SK-N-SH treated with all-trans-retinoic acid at 6 μM for 48 hours (cell line): Measurements from ENCODE around the gene ABCG4.

Experiments
- ATAC-seq: fragments of 200-7000 bp; cut with Tn5 transposase; 3 replicates; pipeline ENCODE4 v1.9.1; 2020; ENCODE audit warnings: mild to moderate bottlenecking, moderate library complexity
- ARNTL ChIP-seq: fragments of 450-650 bp; formaldehyde crosslinking; IDR thresholded peaks from 2 replicates; pipeline ENCODE4 v1.5.0; 2020; ENCODE audit warnings: low read depth, mild to moderate bottlenecking, moderate library complexity, borderline replicate concordance
- BACH2 ChIP-seq: fragments of 250-450 bp; sonication (Bioruptor Pico); IDR thresholded peaks from 2 replicates; pipeline ENCODE4 v1.9.0; 2021; ENCODE audit warnings: mild to moderate bottlenecking, borderline replicate concordance
- CSDC2 ChIP-seq: fragments of 250-450 bp; sonication (Bioruptor Pico); IDR thresholded peaks from 2 replicates; pipeline ENCODE4 v1.5.0; 2020; ENCODE audit warnings: mild to moderate bottlenecking, moderate library complexity
- GLIS3 ChIP-seq: fragments of 250-450 bp; sonication (Bioruptor Pico); IDR thresholded peaks from 2 replicates; pipeline ENCODE4 v1.5.0; 2020; ENCODE audit warnings: mild to moderate bottlenecking, moderate library complexity
- ISL1 ChIP-seq: fragments of 250-450 bp; sonication (Bioruptor Pico); IDR thresholded peaks from 2 replicates; pipeline ENCODE4 v2.1.2; 2022; ENCODE audit warnings: mild to moderate bottlenecking, moderate library complexity
- OSR1 ChIP-seq: fragments of 250-450 bp; sonication (Bioruptor Pico); IDR thresholded peaks from 2 replicates; pipeline ENCODE4 v1.8.0; 2022; ENCODE audit warnings: moderate library complexity, mild to moderate bottlenecking, inconsistent platforms
- SNAI2 ChIP-seq: fragments of 250-450 bp; sonication (Bioruptor Pico); IDR thresholded peaks from 2 replicates; pipeline ENCODE4 v1.5.0; 2020; ENCODE audit warnings: mild to moderate bottlenecking, moderate library complexity
- TCF4 ChIP-seq: fragments of 250-450 bp; sonication (Bioruptor Pico); IDR thresholded peaks from 2 replicates; pipeline ENCODE4 v1.8.0; 2021; ENCODE audit warnings: mild to moderate bottlenecking, moderate library complexity, borderline replicate concordance
- ZC3H10 ChIP-seq: fragments of 250-450 bp; sonication (Bioruptor Pico); IDR thresholded peaks from 2 replicates; pipeline ENCODE4 v1.5.1; 2021; ENCODE audit warnings: mild to moderate bottlenecking, moderate library complexity
- ZFP3 ChIP-seq: fragments of 250-450 bp; sonication (Bioruptor Pico); IDR thresholded peaks from 2 replicates; pipeline ENCODE4 v1.5.0; 2020; ENCODE audit warnings: mild to moderate bottlenecking, moderate library complexity
- ZFP30 ChIP-seq: fragments of 450-650 bp; formaldehyde crosslinking; IDR thresholded peaks from 2 replicates; pipeline ENCODE4 v1.5.0; 2022; ENCODE audit warnings: mild to moderate bottlenecking, moderate library complexity
- ZNF70 ChIP-seq: fragments of 450-650 bp; formaldehyde crosslinking; IDR thresholded peaks from 2 replicates; pipeline ENCODE4 v1.5.0; 2020; ENCODE audit warnings: mild to moderate bottlenecking, moderate library complexity
- ZNF8 ChIP-seq: fragments of 450-650 bp; formaldehyde crosslinking; IDR thresholded peaks from 2 replicates; pipeline ENCODE4 v1.5.0; 2020; ENCODE audit warnings: mild to moderate bottlenecking, moderate library complexity
- TF ChIP-seq, protein P1 (sequence below): fragments of 250-450 bp; sonication (Bioruptor Pico); IDR thresholded peaks from 2 replicates; pipeline ENCODE4 v1.5.0; 2020; ENCODE audit warnings: mild to moderate bottlenecking, moderate library complexity
- TF ChIP-seq, protein P2 (sequence below): fragments of 250-450 bp; sonication (Bioruptor Pico); IDR thresholded peaks from 2 replicates; pipeline ENCODE4 v1.8.0; 2021; ENCODE audit warnings: low read depth, mild to moderate bottlenecking, moderate library complexity, borderline replicate concordance
- TF ChIP-seq, protein P3 (sequence below): fragments of 250-450 bp; sonication (Bioruptor Pico); IDR thresholded peaks from 2 replicates; pipeline ENCODE4 v1.8.0; 2020; ENCODE audit warnings: mild to moderate bottlenecking, moderate library complexity, borderline replicate concordance
- TF ChIP-seq, protein P4 (sequence below): fragments of 250-450 bp; sonication (Bioruptor Pico); IDR thresholded peaks from 2 replicates; pipeline ENCODE4 v1.5.1; 2021; ENCODE audit warnings: mild to moderate bottlenecking, moderate library complexity

ABCG4 gene

DNA sequence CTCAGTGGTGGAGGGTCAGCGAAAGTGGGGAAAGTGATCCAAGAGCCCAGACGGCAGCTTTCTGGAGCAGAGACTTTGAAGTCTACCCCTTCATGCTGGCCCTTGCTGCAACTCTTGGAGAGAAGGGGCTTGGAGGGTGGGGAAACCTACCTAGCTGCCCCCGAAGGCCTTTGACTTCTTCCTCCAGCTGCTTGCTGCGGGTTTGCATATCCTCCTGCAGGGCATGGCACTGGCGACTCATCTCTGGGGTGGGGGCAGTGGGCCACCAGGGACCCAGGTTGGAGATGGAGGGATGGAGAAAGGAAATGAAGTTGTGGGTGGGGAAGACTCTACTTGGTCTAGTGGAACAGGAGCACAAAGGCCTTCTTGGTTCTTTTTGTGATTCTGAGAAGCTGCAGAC is 44.1 kb downstream of the ABCG4 start:
- ATAC-seq, result no peak

DNA sequence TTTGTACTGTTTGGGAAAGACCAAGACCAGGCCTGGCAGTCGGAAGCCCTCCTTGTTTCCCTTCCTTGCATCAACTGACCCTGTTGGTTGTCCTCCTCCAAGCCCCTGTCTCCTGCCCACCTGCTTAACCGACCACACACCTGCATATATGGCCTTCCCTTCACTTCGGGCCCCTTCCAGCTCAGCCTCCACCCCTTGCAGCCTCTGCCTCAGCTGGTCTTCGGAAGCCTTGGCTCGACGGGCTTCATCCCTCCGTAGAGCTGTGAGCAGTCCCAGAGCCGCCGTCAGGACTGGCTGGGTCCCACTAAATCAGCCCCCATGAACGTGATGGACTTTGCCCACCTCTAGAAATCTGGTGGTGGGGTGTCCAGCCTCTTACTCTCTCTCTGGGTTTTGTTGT is 44.8 kb downstream of the ABCG4 start:
- TF ChIP-seq SNAI2, result no peak
- TF ChIP-seq, protein P1, sequence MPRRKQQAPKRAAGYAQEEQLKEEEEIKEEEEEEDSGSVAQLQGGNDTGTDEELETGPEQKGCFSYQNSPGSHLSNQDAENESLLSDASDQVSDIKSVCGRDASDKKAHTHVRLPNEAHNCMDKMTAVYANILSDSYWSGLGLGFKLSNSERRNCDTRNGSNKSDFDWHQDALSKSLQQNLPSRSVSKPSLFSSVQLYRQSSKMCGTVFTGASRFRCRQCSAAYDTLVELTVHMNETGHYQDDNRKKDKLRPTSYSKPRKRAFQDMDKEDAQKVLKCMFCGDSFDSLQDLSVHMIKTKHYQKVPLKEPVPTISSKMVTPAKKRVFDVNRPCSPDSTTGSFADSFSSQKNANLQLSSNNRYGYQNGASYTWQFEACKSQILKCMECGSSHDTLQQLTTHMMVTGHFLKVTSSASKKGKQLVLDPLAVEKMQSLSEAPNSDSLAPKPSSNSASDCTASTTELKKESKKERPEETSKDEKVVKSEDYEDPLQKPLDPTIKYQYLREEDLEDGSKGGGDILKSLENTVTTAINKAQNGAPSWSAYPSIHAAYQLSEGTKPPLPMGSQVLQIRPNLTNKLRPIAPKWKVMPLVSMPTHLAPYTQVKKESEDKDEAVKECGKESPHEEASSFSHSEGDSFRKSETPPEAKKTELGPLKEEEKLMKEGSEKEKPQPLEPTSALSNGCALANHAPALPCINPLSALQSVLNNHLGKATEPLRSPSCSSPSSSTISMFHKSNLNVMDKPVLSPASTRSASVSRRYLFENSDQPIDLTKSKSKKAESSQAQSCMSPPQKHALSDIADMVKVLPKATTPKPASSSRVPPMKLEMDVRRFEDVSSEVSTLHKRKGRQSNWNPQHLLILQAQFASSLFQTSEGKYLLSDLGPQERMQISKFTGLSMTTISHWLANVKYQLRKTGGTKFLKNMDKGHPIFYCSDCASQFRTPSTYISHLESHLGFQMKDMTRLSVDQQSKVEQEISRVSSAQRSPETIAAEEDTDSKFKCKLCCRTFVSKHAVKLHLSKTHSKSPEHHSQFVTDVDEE (CRISPR knock-in tag), result no peak
- TF ChIP-seq CSDC2 (CRISPR knock-in tag), result no peak
- TF ChIP-seq BACH2 (CRISPR knock-in tag), result no peak
- no peak for TF ChIP-seq ISL1 (CRISPR knock-in tag)
- no peak for TF ChIP-seq ZNF8 (CRISPR knock-in tag)
- no peak for TF ChIP-seq ZNF70 (CRISPR knock-in tag)
- TF ChIP-seq, protein P2, sequence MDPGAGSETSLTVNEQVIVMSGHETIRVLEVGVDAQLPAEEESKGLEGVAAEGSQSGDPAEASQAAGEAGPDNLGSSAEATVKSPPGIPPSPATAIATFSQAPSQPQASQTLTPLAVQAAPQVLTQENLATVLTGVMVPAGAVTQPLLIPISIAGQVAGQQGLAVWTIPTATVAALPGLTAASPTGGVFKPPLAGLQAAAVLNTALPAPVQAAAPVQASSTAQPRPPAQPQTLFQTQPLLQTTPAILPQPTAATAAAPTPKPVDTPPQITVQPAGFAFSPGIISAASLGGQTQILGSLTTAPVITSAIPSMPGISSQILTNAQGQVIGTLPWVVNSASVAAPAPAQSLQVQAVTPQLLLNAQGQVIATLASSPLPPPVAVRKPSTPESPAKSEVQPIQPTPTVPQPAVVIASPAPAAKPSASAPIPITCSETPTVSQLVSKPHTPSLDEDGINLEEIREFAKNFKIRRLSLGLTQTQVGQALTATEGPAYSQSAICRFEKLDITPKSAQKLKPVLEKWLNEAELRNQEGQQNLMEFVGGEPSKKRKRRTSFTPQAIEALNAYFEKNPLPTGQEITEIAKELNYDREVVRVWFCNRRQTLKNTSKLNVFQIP, result no peak
- no peak for TF ChIP-seq OSR1 (CRISPR knock-in tag)
- no peak for ATAC-seq

More for the DNA sequence above, 44.1 kb downstream of the ABCG4 start:
- no peak for TF ChIP-seq ISL1 (CRISPR knock-in tag)
- no peak for TF ChIP-seq ZC3H10
- no peak for TF ChIP-seq BACH2 (CRISPR knock-in tag)
- no peak for TF ChIP-seq ARNTL (CRISPR knock-in tag)
- TF ChIP-seq, protein P3, sequence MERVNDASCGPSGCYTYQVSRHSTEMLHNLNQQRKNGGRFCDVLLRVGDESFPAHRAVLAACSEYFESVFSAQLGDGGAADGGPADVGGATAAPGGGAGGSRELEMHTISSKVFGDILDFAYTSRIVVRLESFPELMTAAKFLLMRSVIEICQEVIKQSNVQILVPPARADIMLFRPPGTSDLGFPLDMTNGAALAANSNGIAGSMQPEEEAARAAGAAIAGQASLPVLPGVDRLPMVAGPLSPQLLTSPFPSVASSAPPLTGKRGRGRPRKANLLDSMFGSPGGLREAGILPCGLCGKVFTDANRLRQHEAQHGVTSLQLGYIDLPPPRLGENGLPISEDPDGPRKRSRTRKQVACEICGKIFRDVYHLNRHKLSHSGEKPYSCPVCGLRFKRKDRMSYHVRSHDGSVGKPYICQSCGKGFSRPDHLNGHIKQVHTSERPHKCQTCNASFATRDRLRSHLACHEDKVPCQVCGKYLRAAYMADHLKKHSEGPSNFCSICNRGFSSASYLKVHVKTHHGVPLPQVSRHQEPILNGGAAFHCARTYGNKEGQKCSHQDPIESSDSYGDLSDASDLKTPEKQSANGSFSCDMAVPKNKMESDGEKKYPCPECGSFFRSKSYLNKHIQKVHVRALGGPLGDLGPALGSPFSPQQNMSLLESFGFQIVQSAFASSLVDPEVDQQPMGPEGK (CRISPR knock-in tag), result no peak
- TF ChIP-seq, protein P2, result no peak
- no peak for TF ChIP-seq ZFP30 (CRISPR knock-in tag)
- no peak for TF ChIP-seq CSDC2 (CRISPR knock-in tag)
- no peak for TF ChIP-seq OSR1 (CRISPR knock-in tag)
- no peak for TF ChIP-seq ZNF70 (CRISPR knock-in tag)
- no peak for TF ChIP-seq ZFP3 (CRISPR knock-in tag)
- TF ChIP-seq SNAI2, result no peak
- TF ChIP-seq, protein P4, sequence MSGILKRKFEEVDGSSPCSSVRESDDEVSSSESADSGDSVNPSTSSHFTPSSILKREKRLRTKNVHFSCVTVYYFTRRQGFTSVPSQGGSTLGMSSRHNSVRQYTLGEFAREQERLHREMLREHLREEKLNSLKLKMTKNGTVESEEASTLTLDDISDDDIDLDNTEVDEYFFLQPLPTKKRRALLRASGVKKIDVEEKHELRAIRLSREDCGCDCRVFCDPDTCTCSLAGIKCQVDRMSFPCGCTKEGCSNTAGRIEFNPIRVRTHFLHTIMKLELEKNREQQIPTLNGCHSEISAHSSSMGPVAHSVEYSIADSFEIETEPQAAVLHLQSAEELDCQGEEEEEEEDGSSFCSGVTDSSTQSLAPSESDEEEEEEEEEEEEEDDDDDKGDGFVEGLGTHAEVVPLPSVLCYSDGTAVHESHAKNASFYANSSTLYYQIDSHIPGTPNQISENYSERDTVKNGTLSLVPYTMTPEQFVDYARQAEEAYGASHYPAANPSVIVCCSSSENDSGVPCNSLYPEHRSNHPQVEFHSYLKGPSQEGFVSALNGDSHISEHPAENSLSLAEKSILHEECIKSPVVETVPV (CRISPR knock-in tag), result no peak
- TF ChIP-seq, protein P1 (CRISPR knock-in tag), result no peak

DNA sequence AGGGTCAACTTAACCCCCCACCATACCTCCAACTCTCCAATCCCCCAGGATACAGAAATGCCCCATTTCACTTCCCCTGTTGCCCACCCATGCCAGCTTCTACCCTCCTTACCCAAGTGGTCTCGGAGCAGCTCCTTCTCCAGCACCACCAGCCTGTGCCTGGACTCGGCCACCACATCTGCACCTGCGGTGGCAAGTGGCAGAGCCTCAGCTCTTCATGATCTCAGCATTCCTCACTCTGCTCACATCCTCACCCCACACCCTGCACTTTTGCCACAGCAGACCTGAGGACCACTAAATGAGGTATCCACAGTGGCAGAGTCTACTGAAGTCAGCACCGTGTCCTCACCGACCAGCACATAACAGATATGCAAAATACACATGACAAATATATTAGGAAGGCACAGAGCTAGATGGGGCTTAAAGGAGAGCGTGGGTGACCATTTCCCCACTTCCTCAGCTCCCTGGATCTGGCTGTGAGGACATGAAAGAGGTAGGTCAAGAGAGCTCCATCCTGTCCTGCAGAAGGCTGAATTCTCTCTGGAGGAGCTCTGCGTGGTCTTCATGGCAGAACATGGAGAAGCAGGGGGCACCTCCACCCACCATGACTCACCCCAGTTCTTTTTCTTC is 46.1 kb downstream of the ABCG4 start:
- TF ChIP-seq TCF4 (CRISPR knock-in tag) (no peak), ZFP3 (CRISPR knock-in tag) (no peak), GLIS3 (CRISPR knock-in tag) (no peak), ZNF8 (CRISPR knock-in tag) (no peak), ARNTL (CRISPR knock-in tag) (no peak), OSR1 (CRISPR knock-in tag) (no peak), SNAI2 (no peak)
- TF ChIP-seq, protein P3 (CRISPR knock-in tag), result no peak
- TF ChIP-seq, all 23 proteins: peak for 0
- no peak for ATAC-seq
